OCI-LY1 (cell line): Measurements from ENCODE around the gene GALNTL6.

Source experiments
- H2AFZ ChIP-seq: fragments of 200-600 bp; sonication (generic), shearing (Covaris generic); 2 replicates; pipeline ENCODE4 v1.6.0; 2014; ENCODE audit warnings: antibody characterized with exemption, mild to moderate bottlenecking, low read length
- H3F3A ChIP-seq: fragments of 200-600 bp; sonication (generic), shearing (Covaris generic); 2 replicates; pipeline ENCODE4 v1.6.0; 2014; ENCODE audit warnings: mild to moderate bottlenecking, antibody characterized with exemption, low read length, moderate library complexity; ENCODE audit not compliant: insufficient read depth
- H3K27ac ChIP-seq: fragments of 200-600 bp; sonication (generic); 2 replicates; pipeline ENCODE4 v1.5.1; 2014; ENCODE audit warnings: low read length, mixed run types, mild to moderate bottlenecking, low read depth; ENCODE audit not compliant: poor library complexity, severe bottlenecking
- H3K27me3 ChIP-seq: fragments of 200-600 bp; sonication (generic); 2 replicates; pipeline ENCODE4 v1.6.0; 2014; ENCODE audit warnings: antibody characterized with exemption, mild to moderate bottlenecking, low read length, moderate library complexity; ENCODE audit not compliant: insufficient read depth
- H3K36me3 ChIP-seq: fragments of 200-600 bp; sonication (generic); 2 replicates; pipeline ENCODE4 v1.6.1; 2014; ENCODE audit warnings: mild to moderate bottlenecking, antibody characterized with exemption, low read length, moderate library complexity, mixed read lengths; ENCODE audit not compliant: insufficient read depth
- H3K4me1 ChIP-seq: fragments of 200-600 bp; sonication (generic); 2 replicates; pipeline ENCODE4 v1.5.1; 2014; ENCODE audit warnings: mild to moderate bottlenecking, low read length, moderate library complexity; ENCODE audit not compliant: insufficient read depth, severe bottlenecking
- H3K4me2 ChIP-seq: fragments of 200-600 bp; sonication (generic), shearing (Covaris generic); 2 replicates; pipeline ENCODE4 v1.6.1; 2014; ENCODE audit warnings: low read length
- H3K4me3 ChIP-seq: fragments of 200-600 bp; sonication (generic); 2 replicates; pipeline ENCODE4 v1.5.1; 2014; ENCODE audit warnings: low read length, low read depth, mild to moderate bottlenecking, mixed read lengths; ENCODE audit not compliant: poor library complexity, severe bottlenecking
- H3K79me2 ChIP-seq: fragments of 200-600 bp; shearing (Covaris generic); 2 replicates; pipeline ENCODE4 v1.6.1; 2016; ENCODE audit warnings: mixed run types, low read length, mixed read lengths; ENCODE audit not compliant: insufficient read depth
- H3K9ac ChIP-seq: fragments of 200-600 bp; sonication (generic), shearing (Covaris generic); 2 replicates; pipeline ENCODE4 v1.6.1; 2014; ENCODE audit warnings: mild to moderate bottlenecking, low read length, mixed read lengths
- H3K9me2 ChIP-seq: fragments of 200-600 bp; sonication (generic), shearing (Covaris generic); 2 replicates; pipeline ENCODE4 v1.6.1; 2014; ENCODE audit warnings: low read depth, mild to moderate bottlenecking, low read length, mixed read lengths
- H3K9me3 ChIP-seq: fragments of 200-600 bp; shearing (Covaris generic); 2 replicates; pipeline ENCODE4 v1.6.1; 2014; ENCODE audit warnings: low read length, mixed read lengths
- H4K20me1 ChIP-seq: fragments of 200-600 bp; sonication (generic), shearing (Covaris generic); 2 replicates; pipeline ENCODE4 v1.6.0; 2016; ENCODE audit warnings: mild to moderate bottlenecking, low read length; ENCODE audit not compliant: insufficient read depth
- EZH2 ChIP-seq: fragments of 200-600 bp; sonication (generic), shearing (Covaris generic); IDR thresholded peaks from 2 replicates; pipeline ENCODE4 v1.8.0; 2017; ENCODE audit warnings: borderline replicate concordance, mixed run types, mild to moderate bottlenecking, antibody characterized with exemption, low read length, moderate library complexity, mixed read lengths
- TF ChIP-seq, protein P1 (sequence below): fragments of 200-600 bp; sonication (generic), shearing (Covaris generic); IDR thresholded peaks from 2 replicates; pipeline ENCODE4 v1.5.1; 2017; ENCODE audit warnings: mild to moderate bottlenecking, antibody characterized with exemption, low read length, moderate library complexity, mixed read lengths

GALNTL6 gene

GRCh38 chr4:172778583-172778982 is 965.4 kb downstream of the GALNTL6 start:
- Histone ChIP-seq H4K20me1 (no peaks in the 10 kb centered on the region), H2AFZ (no peak overlapping the region), H3K36me3 (no peaks in the 10 kb centered on the region), H3K4me2 (no peak overlapping the region), H3K27ac (no peak overlapping the region), H3K9ac (no peak overlapping the region), H3K9me2 (no peaks in the 10 kb centered on the region), H3K9me3 (no peaks in the 10 kb centered on the region), H3K4me1 (no peaks in the 10 kb centered on the region), H3K79me2 (no peaks in the 10 kb centered on the region), H3K4me3 (no peak overlapping the region), H3K27me3 (no peaks in the 10 kb centered on the region), H3F3A (no peaks in the 10 kb centered on the region)
- TF ChIP-seq, protein P1, sequence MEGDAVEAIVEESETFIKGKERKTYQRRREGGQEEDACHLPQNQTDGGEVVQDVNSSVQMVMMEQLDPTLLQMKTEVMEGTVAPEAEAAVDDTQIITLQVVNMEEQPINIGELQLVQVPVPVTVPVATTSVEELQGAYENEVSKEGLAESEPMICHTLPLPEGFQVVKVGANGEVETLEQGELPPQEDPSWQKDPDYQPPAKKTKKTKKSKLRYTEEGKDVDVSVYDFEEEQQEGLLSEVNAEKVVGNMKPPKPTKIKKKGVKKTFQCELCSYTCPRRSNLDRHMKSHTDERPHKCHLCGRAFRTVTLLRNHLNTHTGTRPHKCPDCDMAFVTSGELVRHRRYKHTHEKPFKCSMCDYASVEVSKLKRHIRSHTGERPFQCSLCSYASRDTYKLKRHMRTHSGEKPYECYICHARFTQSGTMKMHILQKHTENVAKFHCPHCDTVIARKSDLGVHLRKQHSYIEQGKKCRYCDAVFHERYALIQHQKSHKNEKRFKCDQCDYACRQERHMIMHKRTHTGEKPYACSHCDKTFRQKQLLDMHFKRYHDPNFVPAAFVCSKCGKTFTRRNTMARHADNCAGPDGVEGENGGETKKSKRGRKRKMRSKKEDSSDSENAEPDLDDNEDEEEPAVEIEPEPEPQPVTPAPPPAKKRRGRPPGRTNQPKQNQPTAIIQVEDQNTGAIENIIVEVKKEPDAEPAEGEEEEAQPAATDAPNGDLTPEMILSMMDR: no peak
- no peak for TF ChIP-seq EZH2

GRCh38 chr4:172780566-172781081 is 967.4 kb downstream of the GALNTL6 start:
- H3K36me3 ChIP-seq: no peaks in the 10 kb centered on the region
- no peaks in the 10 kb centered on the region for H3K9me2 ChIP-seq
- no peaks in the 10 kb centered on the region for H3K4me1 ChIP-seq
- TF ChIP-seq, protein P1: no peak
- no peak for TF ChIP-seq EZH2
- H3K4me2 ChIP-seq: no peak overlapping the region
- H3K9ac ChIP-seq: no peak overlapping the region
- H3K79me2 ChIP-seq: no peaks in the 10 kb centered on the region
- H2AFZ ChIP-seq: no peak overlapping the region
- H3K4me3 ChIP-seq: no peak overlapping the region
- H3K9me3 ChIP-seq: no peaks in the 10 kb centered on the region
- no peaks in the 10 kb centered on the region for H3K27me3 ChIP-seq
- no peak overlapping the region for H3K27ac ChIP-seq
- no peaks in the 10 kb centered on the region for H3F3A ChIP-seq
- no peaks in the 10 kb centered on the region for H4K20me1 ChIP-seq

DNA sequence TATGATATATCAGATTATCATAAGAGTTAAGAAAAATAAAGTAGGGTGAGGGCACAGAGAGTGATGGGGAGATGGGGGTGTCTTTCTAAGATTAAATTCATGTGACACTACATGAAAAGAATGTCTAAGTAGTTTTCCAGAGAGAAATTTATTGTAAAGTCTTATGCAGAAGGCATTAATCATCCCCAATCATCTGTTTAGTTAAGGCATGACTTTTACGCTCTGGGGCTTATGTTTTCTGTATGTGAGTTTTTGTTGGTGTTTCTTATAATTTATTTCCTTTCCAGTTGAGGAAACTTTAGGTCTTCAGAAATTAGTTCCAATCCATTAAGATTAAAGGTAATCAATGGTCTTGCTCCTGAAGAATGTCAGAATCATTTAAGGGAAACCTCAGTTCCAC is 972.4 kb downstream of the GALNTL6 start:
- no peak overlapping the region for H3K4me3 ChIP-seq
- no peaks in the 10 kb centered on the region for H3K27me3 ChIP-seq
- H3K79me2 ChIP-seq: no peaks in the 10 kb centered on the region
- TF ChIP-seq, protein P1: no peak
- TF ChIP-seq EZH2: no peak
- no peaks in the 10 kb centered on the region for H3K4me1 ChIP-seq
- H4K20me1 ChIP-seq: no peaks in the 10 kb centered on the region
- H3K9me2 ChIP-seq: no peaks in the 10 kb centered on the region
- no peaks in the 10 kb centered on the region for H3K36me3 ChIP-seq
- H3K4me2 ChIP-seq: no peak overlapping the region
- no peak overlapping the region for H3K9ac ChIP-seq
- H3K9me3 ChIP-seq: no peaks in the 10 kb centered on the region
- no peak overlapping the region for H3K27ac ChIP-seq
- H2AFZ ChIP-seq: no peak overlapping the region
- H3F3A ChIP-seq: no peaks in the 10 kb centered on the region
